Tibial artery (tissue), 4 donors: Measurements from ENCODE around the gene WIPF3.

ENCODE experiments used
- DNase-seq, 2 donors: peaks; one replicate each; pipeline ENCODE4 v3.0.0-alpha.2; 2019
- H3K27ac ChIP-seq, 2 donors: fragments of 200-600 bp; sonication (generic) in 1 of 2; 1 replicate in 1 of 2; 2 replicates in 1 of 2; pipeline ENCODE4 v1.5.1; 2018 to 2019; ENCODE audit warnings: mild to moderate bottlenecking in 1 of 2
- H3K27me3 ChIP-seq, 2 donors: fragments of 200-600 bp; sonication (generic) in 1 of 2; one replicate each; pipeline versions ENCODE4 v1.5.1 to v1.6.0; 2016 to 2019
- H3K36me3 ChIP-seq, 3 donors: fragments of 200-600 bp; sonication (generic) in 2 of 3; one replicate each; pipeline ENCODE4 v1.5.1; 2016 to 2019; ENCODE audit warnings: mild to moderate bottlenecking in 2 of 3
- H3K4me1 ChIP-seq, 4 donors: fragments of 200-600 bp; sonication (generic) in 2 of 4; 1 replicate in 3 of 4; 2 replicates in 1 of 4; pipeline ENCODE4 v1.5.1; 2016 to 2019
- H3K4me3 ChIP-seq, 2 donors: fragments of 200-600 bp; sonication (generic) in 1 of 2; 1 replicate in 1 of 2; 2 replicates in 1 of 2; pipeline ENCODE4 v1.5.1; 2018 to 2019; ENCODE audit warnings: mild to moderate bottlenecking in 2 of 2
- H3K9me3 ChIP-seq, 3 donors: fragments of 200-600 bp; sonication (generic) in 1 of 3; one replicate each; pipeline ENCODE4 v1.5.1; 2016 to 2019
- CTCF ChIP-seq, 2 experiments: fragments of 200-600 bp in 1 of 2; fragments of 450-650 bp in 1 of 2; IDR thresholded peaks; one replicate each; pipeline ENCODE4 v1.5.1; 2017 to 2019; ENCODE audit warnings: antibody characterized with exemption in 2 of 2, mild to moderate bottlenecking in 1 of 2, moderate library complexity in 1 of 2
- intact Hi-C: fragments of 100-400 bp; cut with DNase I; formaldehyde crosslinking; loops from one replicate; pipeline ENCODE4 v1.15.0; 2023; ENCODE audit warnings: low total_unique reads

Gene WIPF3

GRCh38 chr7:29809533-29810155 lies 3.3 kb downstream of the WIPF3 start:
- H3K27me3 ChIP-seq: no peaks in the 10 kb centered on the region
- H3K27ac ChIP-seq: peak overlapping the region; percentile 24 to 44
- no peak for DNase-seq
- peaks cover 0 to 39% (median 26%) of the 10 kb centered on the region in 4 donors for H3K4me1 ChIP-seq
- intact Hi-C loops: loop anchor here (10.0 kb wide), 1 partner anchor 65 kb away; no protein-coding TSS in a partner anchor
- no peaks in the 10 kb centered on the region for H3K36me3 ChIP-seq
- no peak for TF ChIP-seq CTCF (IDR thresholded peaks at IDR 0.05)
- no peaks in the 10 kb centered on the region for H3K9me3 ChIP-seq
- H3K4me3 ChIP-seq: no peak overlapping the region

DNA sequence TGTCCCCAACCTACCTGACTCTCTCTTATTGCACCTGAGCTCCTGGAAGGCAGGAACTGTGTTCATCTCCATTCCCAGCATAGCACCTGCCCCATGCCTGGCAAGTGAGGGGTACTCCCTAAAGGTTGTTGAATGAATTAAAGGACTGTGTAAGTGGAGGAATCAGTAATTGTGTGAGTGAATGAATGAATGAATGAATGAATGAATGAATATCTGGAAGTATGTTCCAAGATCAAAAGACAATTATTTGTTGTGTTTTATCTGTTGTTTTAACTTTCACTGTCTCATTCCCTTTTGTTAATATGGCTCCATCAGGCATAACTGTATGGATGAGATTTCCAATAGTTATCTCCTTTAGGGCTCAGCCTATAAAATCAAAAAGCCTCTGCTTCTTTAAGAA lies 4.0 kb downstream of the WIPF3 start:
- Histone ChIP-seq H3K4me1 (peaks cover 0 to 39% (median 26%) of the 10 kb centered on the region in 4 donors), H3K9me3 (no peaks in the 10 kb centered on the region), H3K27ac (peak overlapping the region in 1 of 2 donors; percentile 24), H3K4me3 (no peak overlapping the region), H3K36me3 (no peaks in the 10 kb centered on the region), H3K27me3 (no peaks in the 10 kb centered on the region)
- DNase-seq: no peak
- TF ChIP-seq CTCF (IDR thresholded peaks at IDR 0.05): no peak
- intact Hi-C loops: loop anchor here (10.0 kb wide), 1 partner anchor 65 kb away; no protein-coding TSS in a partner anchor

- Histone ChIP-seq H3K4me1 (peaks cover 0 to 38% (median 26%) of the 10 kb centered on the region in 4 donors), H3K36me3 (no peaks in the 10 kb centered on the region), H3K27ac (no peak overlapping the region), H3K4me3 (no peak overlapping the region), H3K9me3 (no peaks in the 10 kb centered on the region), H3K27me3 (no peaks in the 10 kb centered on the region)
- DNase-seq: no peak
- no peak for TF ChIP-seq CTCF (IDR thresholded peaks at IDR 0.05)
- intact Hi-C loops: loop anchor here (10.0 kb wide), 1 partner anchor 64 kb away; no protein-coding TSS in a partner anchor
Observed at GRCh38 chr7:29810813-29811482, 4.6 kb downstream of the WIPF3 start.

DNA sequence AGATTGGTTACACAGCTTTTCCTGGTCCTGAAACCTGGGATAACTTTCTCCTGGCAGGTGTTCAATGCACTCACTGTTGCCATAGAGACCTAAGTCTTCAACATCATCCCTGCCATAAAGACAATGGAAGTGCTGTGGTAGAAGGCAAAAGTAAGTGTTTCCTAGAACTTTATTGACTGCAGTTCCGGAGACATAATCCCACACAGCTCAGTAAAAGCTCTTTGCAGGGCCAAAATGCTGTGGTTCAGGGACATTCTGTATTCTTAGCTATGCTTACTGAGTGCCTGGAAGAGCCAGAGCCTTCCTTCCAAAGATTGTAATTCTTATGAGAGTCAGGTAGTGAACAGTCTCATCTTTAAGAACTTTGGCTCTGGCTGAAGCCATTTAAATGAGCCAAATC lies 5.3 kb downstream of the WIPF3 start:
- Histone ChIP-seq H3K4me3 (no peak overlapping the region), H3K36me3 (no peaks in the 10 kb centered on the region), H3K4me1 (peaks cover 0 to 31% (median 26%) of the 10 kb centered on the region in 4 donors), H3K9me3 (no peaks in the 10 kb centered on the region), H3K27me3 (no peaks in the 10 kb centered on the region), H3K27ac (no peak overlapping the region)
- DNase-seq: no peak
- no peak for TF ChIP-seq CTCF (IDR thresholded peaks at IDR 0.05)
- intact Hi-C loops: loop anchor here (10.0 kb wide), 1 partner anchor 63 kb away; no protein-coding TSS in a partner anchor

GRCh38 chr7:29812185-29812876 lies 6.0 kb downstream of the WIPF3 start:
- intact Hi-C loops: loop anchor here (10.0 kb wide), 1 partner anchor 62 kb away; no protein-coding TSS in a partner anchor
- H3K27ac ChIP-seq: no peak overlapping the region
- no peak for TF ChIP-seq CTCF (IDR thresholded peaks at IDR 0.05)
- H3K36me3 ChIP-seq: no peaks in the 10 kb centered on the region
- DNase-seq: no peak
- H3K27me3 ChIP-seq: no peaks in the 10 kb centered on the region
- no peaks in the 10 kb centered on the region for H3K9me3 ChIP-seq
- H3K4me1 ChIP-seq: peaks cover 0 to 24% (median 21%) of the 10 kb centered on the region in 4 donors
- no peak overlapping the region for H3K4me3 ChIP-seq
